GM23248 (cell line): Measurements from ENCODE around the gene S100A9.

Source experiments
- EZH2 ChIP-seq: fragments of 200-600 bp; sonication (generic); IDR thresholded peaks from 2 replicates; pipeline ENCODE4 v1.6.1; 2018; ENCODE audit warnings: antibody characterized with exemption, mild to moderate bottlenecking; ENCODE audit not compliant: insufficient read depth, poor library complexity, severe bottlenecking
- EZH2phosphoT487 ChIP-seq: fragments of 200-600 bp; sonication (generic); IDR thresholded peaks from 2 replicates; pipeline ENCODE4 v1.6.1; 2018; ENCODE audit warnings: antibody characterized with exemption, moderate library complexity, mild to moderate bottlenecking, low read depth; ENCODE audit not compliant: insufficient read depth

GRCh38 chr1:153357853-153358690, at the start of gene S100A9:
- no peak for TF ChIP-seq EZH2
- TF ChIP-seq EZH2phosphoT487 = no peak
